VCaP (cell line): ENCODE results near the gene FAM118B.
A peak's percentile ranks its signal among the peaks of the same experiment; 100 is the strongest.

Experiments
- H3K27ac ChIP-seq: fragments of 450-650 bp; 2 replicates; pipeline ENCODE4 v1.5.1; 2017
- CTCF ChIP-seq: fragments of 450-650 bp; conservative IDR thresholded peaks from 2 replicates; pipeline ENCODE4 v1.5.1; 2017; ENCODE audit warnings: mild to moderate bottlenecking, moderate library complexity

Gene FAM118B

GRCh38 chr11:126290887-126291286, 79.3 kb downstream of the FAM118B start:
- TF ChIP-seq CTCF: no peak

GRCh38 chr11:126293726-126294125, 82.1 kb downstream of the FAM118B start:
- H3K27ac ChIP-seq: no peak overlapping the region
- TF ChIP-seq CTCF: no peak

More at GRCh38 chr11:126290887-126291286, 79.3 kb downstream of the FAM118B start:
- H3K27ac ChIP-seq: peak overlapping the region; percentile 36; the same call in 1 of the 2 replicates

- no peak for TF ChIP-seq CTCF
- H3K27ac ChIP-seq: no peak overlapping the region
These were observed 85.4 kb downstream of the FAM118B start for GRCh38 chr11:126297004-126297403.

GRCh38 chr11:126303623-126304456, 92.3 kb downstream of the FAM118B start, which contains the start of gene DCPS:
TSS of gene DCPS (plus strand) at chr11:126304060. CDS start at chr11:126304081, 21 bp downstream.
- H3K27ac ChIP-seq: peak within 1 kb of the TSS; percentile 98
- TF ChIP-seq CTCF: no peak

GRCh38 chr11:126304457-126305075, 93.0 kb downstream of the FAM118B start:
- TF ChIP-seq CTCF: no peak

GRCh38 chr11:126305699-126306098, 94.1 kb downstream of the FAM118B start:
- TF ChIP-seq CTCF: no peak
- H3K27ac ChIP-seq: peak overlapping the region; percentile 98

More at GRCh38 chr11:126304457-126305075, 93.0 kb downstream of the FAM118B start:
- peak overlapping the region; percentile 98 for H3K27ac ChIP-seq

GRCh38 chr11:126307706-126308105, 96.1 kb downstream of the FAM118B start:
- H3K27ac ChIP-seq: no peak overlapping the region
- peak; percentile 63 for TF ChIP-seq CTCF
